Smooth muscle cell (in vitro differentiated cells): ENCODE results near the gene HCRTR1. TPM values are rescaled to one million over a fixed set of nuclear protein-coding genes. Genes with fewer than 3 reads are reported as not detected.

ENCODE experiments used
- DNase-seq: peaks from one replicate; lab custom pipeline; 2025; ENCODE audit not compliant: unreplicated experiment; lab: John Stamatoyannopoulos, UW
- H2AFZ ChIP-seq: fragments of 200-600 bp; sonication (generic); 2 replicates; pipeline ENCODE4 v1.6.0; 2016; ENCODE audit warnings: antibody characterized with exemption, low read depth, mild to moderate bottlenecking
- H3F3A ChIP-seq: fragments of 200-600 bp; sonication (generic); 2 replicates; pipeline ENCODE4 v1.6.0; 2017; ENCODE audit warnings: antibody characterized with exemption, low read depth
- H3K27ac ChIP-seq: fragments of 200-600 bp; sonication (generic); 2 replicates; pipeline ENCODE4 v1.5.1; 2016; ENCODE audit warnings: low read depth, mild to moderate bottlenecking
- H3K27me3 ChIP-seq: fragments of 200-600 bp; sonication (generic); 2 replicates; pipeline ENCODE4 v1.6.1; 2016; ENCODE audit warnings: low read depth, mild to moderate bottlenecking
- H3K36me3 ChIP-seq: fragments of 200-600 bp; sonication (generic); 2 replicates; pipeline ENCODE4 v1.5.1; 2016; ENCODE audit warnings: low read depth
- H3K4me1 ChIP-seq: fragments of 200-600 bp; sonication (generic); 2 replicates; pipeline ENCODE4 v1.5.1; 2016; ENCODE audit warnings: low read depth
- H3K4me2 ChIP-seq: fragments of 200-600 bp; sonication (generic); 2 replicates; pipeline ENCODE4 v1.6.0; 2016; ENCODE audit warnings: mild to moderate bottlenecking
- H3K4me3 ChIP-seq: fragments of 200-600 bp; sonication (generic); 2 replicates; pipeline ENCODE4 v1.5.1; 2016; ENCODE audit warnings: mild to moderate bottlenecking
- H3K79me2 ChIP-seq: fragments of 200-600 bp; sonication (generic); 2 replicates; pipeline ENCODE4 v1.6.0; 2016; ENCODE audit warnings: low read depth, mild to moderate bottlenecking
- H3K9ac ChIP-seq: fragments of 200-600 bp; sonication (generic); 2 replicates; pipeline ENCODE4 v1.6.0; 2016; ENCODE audit warnings: low read depth
- H3K9me3 ChIP-seq: fragments of 200-600 bp; sonication (generic); replicated peaks from 2 replicates; pipeline ENCODE4 v1.5.1; 2016; ENCODE audit warnings: low read depth
- H4K20me1 ChIP-seq: fragments of 200-600 bp; sonication (generic); 2 replicates; pipeline ENCODE4 v1.6.0; 2016; ENCODE audit warnings: low read depth
- WGBS: methylation state at CpG from one replicate; pipeline ENCODE4 v1.1.7; 2016; ENCODE audit warnings: low lambda C conversion rate; 5-methylcytosine and 5-hydroxymethylcytosine counted together
- polyA plus RNA-seq: library from polyadenylated mRNA; unstranded; fragments of >200 nt; fragmentation: Nextera tagmentation; extraction: Ambion mirVana; gene quantifications from 2 replicates; pipeline ENCODE4 v1.2.1, GENCODE V29; 2016
- total RNA-seq: library from RNA; depleted of rRNA; stranded (reverse); fragments of >200 nt; gene quantifications from 2 replicates; pipeline ENCODE4 v1.2.3, GENCODE V29; 2014
- TF ChIP-seq, protein P1 (sequence below): fragments of 200-600 bp; sonication (generic); IDR thresholded peaks from 2 replicates; pipeline ENCODE4 v1.5.1; 2017; ENCODE audit warnings: borderline replicate concordance, mild to moderate bottlenecking, antibody characterized with exemption; ENCODE audit not compliant: insufficient read depth, poor library complexity, severe bottlenecking

Gene HCRTR1
- total and polyA plus RNA-seq, 2 experiments from 2014 or later: 2.0 TPM; not detected in 1

- no peak overlapping the region for H3K4me2 ChIP-seq
- H3K27ac ChIP-seq: no peak overlapping the region
- H4K20me1 ChIP-seq: no peaks in the 10 kb centered on the region
- no peaks in the 10 kb centered on the region for H3K36me3 ChIP-seq
- H2AFZ ChIP-seq: no peak overlapping the region
- TF ChIP-seq, protein P1, sequence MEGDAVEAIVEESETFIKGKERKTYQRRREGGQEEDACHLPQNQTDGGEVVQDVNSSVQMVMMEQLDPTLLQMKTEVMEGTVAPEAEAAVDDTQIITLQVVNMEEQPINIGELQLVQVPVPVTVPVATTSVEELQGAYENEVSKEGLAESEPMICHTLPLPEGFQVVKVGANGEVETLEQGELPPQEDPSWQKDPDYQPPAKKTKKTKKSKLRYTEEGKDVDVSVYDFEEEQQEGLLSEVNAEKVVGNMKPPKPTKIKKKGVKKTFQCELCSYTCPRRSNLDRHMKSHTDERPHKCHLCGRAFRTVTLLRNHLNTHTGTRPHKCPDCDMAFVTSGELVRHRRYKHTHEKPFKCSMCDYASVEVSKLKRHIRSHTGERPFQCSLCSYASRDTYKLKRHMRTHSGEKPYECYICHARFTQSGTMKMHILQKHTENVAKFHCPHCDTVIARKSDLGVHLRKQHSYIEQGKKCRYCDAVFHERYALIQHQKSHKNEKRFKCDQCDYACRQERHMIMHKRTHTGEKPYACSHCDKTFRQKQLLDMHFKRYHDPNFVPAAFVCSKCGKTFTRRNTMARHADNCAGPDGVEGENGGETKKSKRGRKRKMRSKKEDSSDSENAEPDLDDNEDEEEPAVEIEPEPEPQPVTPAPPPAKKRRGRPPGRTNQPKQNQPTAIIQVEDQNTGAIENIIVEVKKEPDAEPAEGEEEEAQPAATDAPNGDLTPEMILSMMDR: no peak
- WGBS: 90% methylated on average over 9 of the region's 9 CpGs
- no peaks in the 10 kb centered on the region for H3K4me1 ChIP-seq
- H3K27me3 ChIP-seq: no peaks in the 10 kb centered on the region
- no peak for DNase-seq
- H3K9ac ChIP-seq: no peak overlapping the region
- no peaks in the 10 kb centered on the region for H3K9me3 ChIP-seq
- H3K4me3 ChIP-seq: no peak overlapping the region
- no peaks in the 10 kb centered on the region for H3F3A ChIP-seq
- H3K79me2 ChIP-seq: no peaks in the 10 kb centered on the region
Observed at GRCh38 chr1:31673433-31673832, 55.9 kb downstream of the HCRTR1 start.

DNA sequence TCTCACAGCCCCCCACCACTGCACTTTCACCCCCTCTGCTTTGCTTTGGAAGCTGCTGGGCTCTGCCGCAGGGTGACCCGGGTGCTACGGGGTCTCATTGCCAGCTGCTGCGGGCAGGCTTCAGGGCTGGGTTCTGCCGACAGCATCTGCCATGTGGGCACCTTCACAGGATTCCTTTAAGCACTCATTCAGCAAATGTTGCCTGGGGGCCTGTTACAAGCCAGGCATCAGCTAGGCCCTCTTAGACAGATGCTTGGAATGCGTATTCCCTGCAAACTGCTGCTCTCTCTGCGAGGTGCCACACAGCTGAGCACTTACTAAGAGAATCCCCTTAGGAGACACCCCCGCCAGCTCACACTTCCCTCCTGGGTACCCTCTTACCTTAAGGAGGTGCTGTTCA, 57.1 kb downstream of the HCRTR1 start:
- no peak overlapping the region for H3K9ac ChIP-seq
- TF ChIP-seq, protein P1: no peak
- H3K27me3 ChIP-seq: no peaks in the 10 kb centered on the region
- WGBS: 82% methylated on average over 8 of the region's 8 CpGs
- H3K79me2 ChIP-seq: no peaks in the 10 kb centered on the region
- no peak overlapping the region for H3K4me2 ChIP-seq
- no peak for DNase-seq
- H3K4me1 ChIP-seq: no peaks in the 10 kb centered on the region
- H3K27ac ChIP-seq: no peak overlapping the region
- no peak overlapping the region for H2AFZ ChIP-seq
- no peak overlapping the region for H3K4me3 ChIP-seq
- no peaks in the 10 kb centered on the region for H3K9me3 ChIP-seq
- no peaks in the 10 kb centered on the region for H3K36me3 ChIP-seq
- no peaks in the 10 kb centered on the region for H3F3A ChIP-seq
- H4K20me1 ChIP-seq: no peaks in the 10 kb centered on the region

- TF ChIP-seq, protein P1: no peak
- Histone ChIP-seq H3K4me3 (no peak overlapping the region), H3K9ac (no peak overlapping the region), H3K4me1 (no peaks in the 10 kb centered on the region), H3K36me3 (no peaks in the 10 kb centered on the region), H3F3A (no peaks in the 10 kb centered on the region), H2AFZ (no peak overlapping the region), H3K79me2 (no peaks in the 10 kb centered on the region), H3K27ac (no peak overlapping the region), H3K9me3 (no peaks in the 10 kb centered on the region), H3K27me3 (no peaks in the 10 kb centered on the region), H3K4me2 (no peak overlapping the region), H4K20me1 (no peaks in the 10 kb centered on the region)
- DNase-seq: no peak
- WGBS: 86% methylated on average over 7 of the region's 7 CpGs
Observed at GRCh38 chr1:31675161-31675560, 57.7 kb downstream of the HCRTR1 start.

GRCh38 chr1:31675756-31676155, 58.3 kb downstream of the HCRTR1 start:
- H3K4me2 ChIP-seq: no peak overlapping the region
- H3K27ac ChIP-seq: no peak overlapping the region
- H4K20me1 ChIP-seq: no peaks in the 10 kb centered on the region
- H3K4me3 ChIP-seq: no peak overlapping the region
- H3K9me3 ChIP-seq: no peaks in the 10 kb centered on the region
- no peak for DNase-seq
- no peak overlapping the region for H2AFZ ChIP-seq
- H3K9ac ChIP-seq: no peak overlapping the region
- H3K4me1 ChIP-seq: no peaks in the 10 kb centered on the region
- no peaks in the 10 kb centered on the region for H3K36me3 ChIP-seq
- H3K79me2 ChIP-seq: no peaks in the 10 kb centered on the region
- TF ChIP-seq, protein P1: no peak
- H3F3A ChIP-seq: no peaks in the 10 kb centered on the region
- 90% methylated on average over 14 of the region's 14 CpGs for WGBS
- H3K27me3 ChIP-seq: no peaks in the 10 kb centered on the region
